Head of caudate nucleus (tissue), 42 donors: ENCODE results near the gene FOXP4.
"Not testable (repeated sequence)": the region's sequence is repeated elsewhere in the genome, so short reads cannot be mapped to it uniquely, and the experiment has no call there.

ENCODE experiments used
- DNase-seq, 42 donors: peaks; one replicate each; pipeline versions ENCODE4 v3.0.0 to v3.0.0-alpha.2; 2020 to 2021; ENCODE audit warnings: mixed read lengths in 7 of 42
- intact Hi-C: fragments of 100-400 bp; cut with DNase I; formaldehyde crosslinking; loops from one replicate; pipeline ENCODE4 v1.15.0; 2022

Gene FOXP4

GRCh38 chr6:41607036-41607435 lies 60.9 kb downstream of the FOXP4 start:
- intact Hi-C loops: no loop called here
- DNase-seq: peak in 1 of 42 donors; percentile 8

- intact Hi-C loops: no loop called here
- no peak for DNase-seq
These were observed 61.6 kb downstream of the FOXP4 start for GRCh38 chr6:41607736-41608135.

GRCh38 chr6:41608443-41609151 lies 62.4 kb downstream of the FOXP4 start:
- DNase-seq: no peak
- intact Hi-C loops: no loop called here

DNA sequence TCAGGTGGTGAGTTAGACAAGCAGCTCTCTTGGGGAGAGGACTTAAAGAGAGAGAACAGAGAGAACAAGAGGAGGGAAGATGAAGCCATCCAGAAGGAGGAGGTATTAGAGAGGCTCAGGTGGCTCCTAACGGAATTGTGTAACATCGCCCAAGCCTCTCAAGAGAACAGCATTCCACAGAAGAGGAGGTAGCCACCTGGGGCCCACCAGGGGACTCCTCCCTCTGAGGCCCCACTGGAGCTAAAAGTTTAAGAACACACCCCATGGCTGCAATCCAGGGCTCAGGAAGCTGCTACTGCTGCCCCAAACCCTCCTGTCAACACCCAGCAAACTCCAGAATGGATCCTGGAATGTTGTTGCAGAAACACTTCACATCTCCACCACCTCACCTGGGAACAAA lies 68.5 kb downstream of the FOXP4 start:
- intact Hi-C loops: no loop called here
- no peak for DNase-seq

- intact Hi-C loops: no loop called here
- no peak for DNase-seq
These were observed 69.1 kb downstream of the FOXP4 start for GRCh38 chr6:41615311-41615710.

- intact Hi-C loops: no loop called here
- DNase-seq: no peak
These were observed 72.4 kb downstream of the FOXP4 start for GRCh38 chr6:41618598-41618997.

DNA sequence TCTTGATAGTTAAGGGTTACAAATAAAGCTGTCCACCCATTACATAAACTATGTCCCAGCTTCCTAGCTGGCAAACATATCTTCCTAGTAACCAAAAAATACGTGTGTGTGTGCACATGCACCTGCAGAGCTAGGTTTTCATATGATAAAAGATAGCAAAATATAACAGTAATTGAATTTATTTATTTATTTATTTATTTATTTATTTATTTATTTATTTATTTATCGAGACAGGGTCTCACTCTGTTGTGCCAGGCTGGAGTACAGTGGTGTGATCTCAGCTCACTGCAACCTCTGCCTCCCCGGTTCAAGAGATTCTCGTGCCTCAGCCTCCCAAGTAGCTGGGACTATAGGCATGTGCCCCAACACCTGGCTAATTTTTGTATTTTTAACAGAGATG lies 73.0 kb downstream of the FOXP4 start:
- DNase-seq, intact Hi-C loops: not testable (repeated sequence)

GRCh38 chr6:41621367-41621766 lies 75.2 kb downstream of the FOXP4 start:
- DNase-seq: no peak
- intact Hi-C loops: no loop called here

- intact Hi-C loops: no loop called here
- DNase-seq: no peak
These were observed 75.6 kb downstream of the FOXP4 start for GRCh38 chr6:41621802-41622201.

GRCh38 chr6:41622206-41622988 lies 76.2 kb downstream of the FOXP4 start:
- intact Hi-C loops: no loop called here
- no peak for DNase-seq

- no peak for DNase-seq
- intact Hi-C loops: no loop called here
These were observed 77.1 kb downstream of the FOXP4 start for GRCh38 chr6:41623330-41623729.

- intact Hi-C loops: no loop called here
- no peak for DNase-seq
These were observed 78.6 kb downstream of the FOXP4 start for GRCh38 chr6:41624621-41625380.

- DNase-seq: no peak
- intact Hi-C loops: no loop called here
These were observed 79.3 kb downstream of the FOXP4 start for GRCh38 chr6:41625442-41625841.

- intact Hi-C loops: no loop called here
- no peak for DNase-seq
These were observed 79.8 kb downstream of the FOXP4 start for GRCh38 chr6:41626022-41626421.

DNA sequence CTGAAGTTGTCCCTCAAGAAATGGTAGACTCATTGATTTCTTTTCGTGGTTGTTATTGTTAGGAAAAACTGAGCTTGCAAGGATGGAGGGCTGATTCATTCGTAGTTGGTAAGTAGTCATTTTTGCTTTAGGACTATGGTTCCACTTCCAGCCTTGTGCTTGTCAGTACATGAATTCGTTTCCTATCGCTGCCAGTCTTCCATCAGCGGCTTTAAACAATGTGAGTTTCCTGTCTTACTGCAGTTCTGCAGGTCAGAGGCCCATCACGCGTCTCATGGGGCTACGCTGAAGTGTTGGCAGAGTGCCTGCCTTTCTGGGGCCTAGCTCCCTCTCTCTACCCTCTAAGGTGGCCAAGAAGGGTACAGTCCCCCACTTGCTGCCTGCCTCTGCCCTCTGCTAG lies 80.7 kb downstream of the FOXP4 start:
- intact Hi-C loops: no loop called here
- DNase-seq: no peak

DNA sequence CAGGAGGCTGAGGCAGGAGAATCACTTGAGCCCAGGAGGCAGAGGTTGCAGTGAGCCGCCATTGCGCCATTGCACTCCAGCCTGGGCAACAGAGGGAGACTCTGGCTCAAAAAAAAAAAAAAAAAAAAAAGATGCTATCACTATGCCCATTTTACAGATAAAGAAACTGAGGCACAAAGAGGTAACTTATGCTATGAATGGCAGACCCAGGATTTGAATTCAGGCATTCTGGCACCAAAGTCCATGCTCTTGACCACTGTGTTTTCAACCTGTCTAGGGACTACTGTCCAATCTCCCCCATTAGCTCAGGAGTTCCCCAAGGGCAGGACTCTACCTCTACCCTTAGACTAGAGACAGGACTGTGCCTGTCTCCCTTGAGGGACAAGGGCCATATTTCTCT lies 82.9 kb downstream of the FOXP4 start:
- intact Hi-C loops: no loop called here
- DNase-seq: no peak

- DNase-seq: no peak
- intact Hi-C loops: no loop called here
These were observed 83.9 kb downstream of the FOXP4 start for GRCh38 chr6:41630069-41630468.

DNA sequence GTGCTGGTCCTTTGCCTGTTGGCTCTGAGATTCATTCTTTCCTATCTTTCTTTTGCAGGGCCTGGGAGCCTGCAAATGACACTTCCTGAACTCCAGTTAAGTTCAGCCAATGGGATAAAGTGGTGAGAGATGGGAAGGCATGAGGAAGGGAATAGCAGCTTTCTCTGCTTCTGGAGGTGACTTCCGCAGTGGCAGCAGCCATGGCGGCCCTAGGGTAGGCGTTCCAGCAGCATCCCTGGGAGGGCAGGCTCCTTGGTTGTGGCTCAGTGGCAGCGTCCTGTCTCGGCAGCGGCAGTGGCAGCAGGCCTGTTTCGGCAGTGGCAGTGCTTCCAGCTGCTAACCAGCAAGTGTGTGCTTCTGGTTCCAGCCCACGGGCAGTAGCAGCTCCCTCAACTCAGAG lies 84.8 kb downstream of the FOXP4 start:
- intact Hi-C loops: no loop called here
- DNase-seq: no peak

DNA sequence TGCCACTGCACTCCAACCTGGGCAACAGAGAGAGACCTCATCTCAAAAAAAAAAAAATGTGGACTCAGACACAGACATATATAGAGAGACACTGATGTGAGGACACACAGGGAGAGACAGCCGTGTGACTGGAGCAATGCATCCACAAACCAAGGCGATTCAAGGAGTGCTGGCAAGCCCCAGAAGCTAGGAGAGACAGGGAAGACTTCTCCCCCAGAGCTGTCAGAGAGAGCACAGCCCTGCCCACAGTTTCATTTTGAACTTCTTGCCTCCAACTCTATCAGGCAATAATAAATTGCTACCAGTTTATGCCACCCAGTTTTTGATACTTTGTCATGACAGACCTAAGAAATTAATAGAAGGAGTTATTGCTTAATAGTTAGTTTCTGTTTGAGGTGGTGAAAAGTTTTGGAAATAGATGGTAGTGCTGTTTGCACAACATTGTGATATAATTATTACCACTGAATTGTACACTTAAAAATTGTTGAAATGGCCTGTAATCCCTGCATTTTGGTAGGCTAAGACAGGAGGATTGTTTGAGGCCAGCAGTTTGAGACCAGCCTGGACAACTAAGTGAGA lies 87.0 kb downstream of the FOXP4 start:
- no peak for DNase-seq
- intact Hi-C loops: no loop called here

DNA sequence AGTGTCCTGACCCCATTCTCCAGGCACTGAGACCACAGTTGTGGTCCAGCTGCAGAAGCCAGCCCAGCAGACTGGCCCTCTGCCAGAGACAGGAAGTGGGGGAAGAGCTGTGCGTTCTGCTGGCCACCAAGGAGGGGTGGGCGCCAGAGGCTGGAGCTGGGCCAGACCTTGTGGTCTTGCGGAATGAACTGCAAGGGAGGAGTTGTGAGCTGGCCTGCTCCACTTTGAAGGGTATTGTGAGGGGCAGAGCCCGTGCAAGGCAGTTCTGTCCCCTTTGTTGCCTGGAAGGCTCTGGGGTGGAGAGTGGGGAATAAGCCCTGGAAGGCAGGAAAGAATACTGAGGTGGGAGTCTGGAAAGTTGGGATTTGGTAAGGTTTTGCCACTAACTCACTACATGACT lies 88.5 kb downstream of the FOXP4 start:
- DNase-seq: peak; percentile 17 to 84 (median 66)
- intact Hi-C loops: no loop called here
